Measurements from ENCODE around the gene GMEB2.
"Not testable (repeated sequence)": the region's sequence is repeated elsewhere in the genome, so short reads cannot be mapped to it uniquely, and the experiment has no call there.

GMEB2 gene

GRCh38 chr20:63612276-63612931 is 14.5 kb downstream of the GMEB2 start:
- no peak for DNase-seq (ENCODE audit: low spot score)

GRCh38 chr20:63611646-63612045 is 15.3 kb downstream of the GMEB2 start:
- no peak for DNase-seq (ENCODE audit: low spot score)

- no peak for DNase-seq (ENCODE audit: low spot score)
Observed at GRCh38 chr20:63610581-63611435, 16.1 kb downstream of the GMEB2 start.

- DNase-seq (ENCODE audit: low spot score): no peak
Observed at GRCh38 chr20:63606686-63607085, 20.2 kb downstream of the GMEB2 start.

GRCh38 chr20:63602321-63602720 is 24.6 kb downstream of the GMEB2 start:
- no peak for DNase-seq (ENCODE audit: low spot score)

GRCh38 chr20:63601679-63602078 is 25.2 kb downstream of the GMEB2 start:
- DNase-seq (ENCODE audit: low spot score): not testable (repeated sequence)

GRCh38 chr20:63599396-63600050 is 27.4 kb downstream of the GMEB2 start:
- no peak for DNase-seq (ENCODE audit: low spot score)

GRCh38 chr20:63598479-63599395 is 28.2 kb downstream of the GMEB2 start:
- DNase-seq (ENCODE audit: low spot score): no peak

- DNase-seq (ENCODE audit: low spot score): no peak
Observed at GRCh38 chr20:63597651-63598478, 29.0 kb downstream of the GMEB2 start.

GRCh38 chr20:63596423-63596822 is 30.5 kb downstream of the GMEB2 start:
- no peak for DNase-seq (ENCODE audit: low spot score)

GRCh38 chr20:63595416-63596127 is 31.3 kb downstream of the GMEB2 start:
- no peak for DNase-seq (ENCODE audit: low spot score)

- DNase-seq (ENCODE audit: low spot score): peak; percentile 60
Observed at GRCh38 chr20:63594043-63594561, 32.8 kb downstream of the GMEB2 start.

GRCh38 chr20:63592661-63593060 is 34.2 kb downstream of the GMEB2 start:
- DNase-seq (ENCODE audit: low spot score): no peak

- no peak for DNase-seq (ENCODE audit: low spot score)
Observed at GRCh38 chr20:63591786-63592355, 35.0 kb downstream of the GMEB2 start.

GRCh38 chr20:63591147-63591533 is 35.8 kb downstream of the GMEB2 start:
- DNase-seq (ENCODE audit: low spot score): no peak

- DNase-seq (ENCODE audit: low spot score): no peak
Observed at GRCh38 chr20:63590218-63591146, 36.4 kb downstream of the GMEB2 start.

- DNase-seq (ENCODE audit: low spot score): no peak
Observed at GRCh38 chr20:63589261-63590217, 37.4 kb downstream of the GMEB2 start.
